Measurements from ENCODE around the gene USP33. TPM values are rescaled to one million over a fixed set of nuclear protein-coding genes. Genes with fewer than 3 reads are reported as not detected.
A peak's percentile ranks its signal among the peaks of the same experiment; 100 is the strongest.

USP33 gene
- total and polyA plus RNA-seq, 2 of the 13 experiments (the other 11 are each of a cell fraction or from before 2014, with no cell fraction given): 32.0 to 49.1 TPM

GRCh38 chr1:77683160-77684148, 76.2 kb downstream of the USP33 start (continued):
- TF ChIP-seq DZIP1 (CRISPR knock-in tag; IDR thresholded peaks at IDR 0.05) (no peak), HNRNPK (IDR thresholded peaks at IDR 0.05; ENCODE audit: low read depth, low read length, poor library complexity, severe bottlenecking) (peak; percentile 99), NRL (CRISPR knock-in tag; IDR thresholded peaks at IDR 0.05; ENCODE audit: borderline replicate concordance) (no peak), ZNF329 (CRISPR knock-in tag; IDR thresholded peaks at IDR 0.05; ENCODE audit: low read depth) (no peak; the same call in 1 of the 2 replicates), ZNF264 (CRISPR knock-in tag; IDR thresholded peaks at IDR 0.05) (no peak), ZNF800 (CRISPR knock-in tag; IDR thresholded peaks at IDR 0.05) (no peak; the same call in 1 of the 2 replicates), CBFB (CRISPR knock-in tag; IDR thresholded peaks at IDR 0.05) (peak; percentile 90), SP4 (CRISPR knock-in tag; IDR thresholded peaks at IDR 0.05) (peak; percentile 62; the same call in 1 of the 2 replicates), ZC3H13 (CRISPR knock-in tag; IDR thresholded peaks at IDR 0.05) (no peak), THAP11 (CRISPR knock-in tag; IDR thresholded peaks at IDR 0.05) (no peak; the same call in 1 of the 2 replicates), FOXM1 (CRISPR knock-in tag; IDR thresholded peaks at IDR 0.05) (no peak), ZNF260 (CRISPR knock-in tag; IDR thresholded peaks at IDR 0.05; ENCODE audit: borderline replicate concordance, low read depth) (no peak), GPBP1L1 (CRISPR knock-in tag; IDR thresholded peaks at IDR 0.05) (no peak), ZNF431 (CRISPR knock-in tag; IDR thresholded peaks at IDR 0.05; ENCODE audit: borderline replicate concordance, low read depth) (peak; percentile 86; the same call in 1 of the 2 replicates)
- TF ChIP-seq, protein P1, sequence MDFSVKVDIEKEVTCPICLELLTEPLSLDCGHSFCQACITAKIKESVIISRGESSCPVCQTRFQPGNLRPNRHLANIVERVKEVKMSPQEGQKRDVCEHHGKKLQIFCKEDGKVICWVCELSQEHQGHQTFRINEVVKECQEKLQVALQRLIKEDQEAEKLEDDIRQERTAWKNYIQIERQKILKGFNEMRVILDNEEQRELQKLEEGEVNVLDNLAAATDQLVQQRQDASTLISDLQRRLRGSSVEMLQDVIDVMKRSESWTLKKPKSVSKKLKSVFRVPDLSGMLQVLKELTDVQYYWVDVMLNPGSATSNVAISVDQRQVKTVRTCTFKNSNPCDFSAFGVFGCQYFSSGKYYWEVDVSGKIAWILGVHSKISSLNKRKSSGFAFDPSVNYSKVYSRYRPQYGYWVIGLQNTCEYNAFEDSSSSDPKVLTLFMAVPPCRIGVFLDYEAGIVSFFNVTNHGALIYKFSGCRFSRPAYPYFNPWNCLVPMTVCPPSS (IDR thresholded peaks at IDR 0.05): no peak
- TF ChIP-seq, protein P2, sequence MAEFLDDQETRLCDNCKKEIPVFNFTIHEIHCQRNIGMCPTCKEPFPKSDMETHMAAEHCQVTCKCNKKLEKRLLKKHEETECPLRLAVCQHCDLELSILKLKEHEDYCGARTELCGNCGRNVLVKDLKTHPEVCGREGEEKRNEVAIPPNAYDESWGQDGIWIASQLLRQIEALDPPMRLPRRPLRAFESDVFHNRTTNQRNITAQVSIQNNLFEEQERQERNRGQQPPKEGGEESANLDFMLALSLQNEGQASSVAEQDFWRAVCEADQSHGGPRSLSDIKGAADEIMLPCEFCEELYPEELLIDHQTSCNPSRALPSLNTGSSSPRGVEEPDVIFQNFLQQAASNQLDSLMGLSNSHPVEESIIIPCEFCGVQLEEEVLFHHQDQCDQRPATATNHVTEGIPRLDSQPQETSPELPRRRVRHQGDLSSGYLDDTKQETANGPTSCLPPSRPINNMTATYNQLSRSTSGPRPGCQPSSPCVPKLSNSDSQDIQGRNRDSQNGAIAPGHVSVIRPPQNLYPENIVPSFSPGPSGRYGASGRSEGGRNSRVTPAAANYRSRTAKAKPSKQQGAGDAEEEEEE (CRISPR knock-in tag; IDR thresholded peaks at IDR 0.05; ENCODE audit: borderline replicate concordance): no peak
